Measurements from ENCODE around the gene CDK5RAP2.
"Not testable (repeated sequence)": the region's sequence is repeated elsewhere in the genome, so short reads cannot be mapped to it uniquely, and the experiment has no call there.

The CDK5RAP2 gene

DNA sequence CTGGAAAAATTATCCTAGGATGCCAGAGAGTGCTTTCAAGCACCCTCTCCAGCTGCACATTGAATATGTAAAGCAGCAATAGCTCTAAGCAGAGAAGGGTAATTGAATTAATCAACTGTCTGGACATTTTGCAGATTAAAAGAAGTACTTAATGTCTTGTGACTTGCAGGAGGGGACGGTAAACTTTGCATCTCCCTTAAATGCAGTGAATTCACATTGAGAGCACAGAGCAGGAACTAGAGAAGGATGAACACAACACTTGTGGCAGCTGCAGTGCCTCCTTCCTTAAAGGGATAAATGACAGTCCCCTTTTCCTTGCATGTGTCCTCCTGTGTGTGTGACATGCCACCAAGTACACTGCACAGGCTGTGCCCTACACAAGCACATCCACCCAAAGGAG is 7.4 kb upstream of the CDK5RAP2 start:
- DNase-seq: no peak

DNA sequence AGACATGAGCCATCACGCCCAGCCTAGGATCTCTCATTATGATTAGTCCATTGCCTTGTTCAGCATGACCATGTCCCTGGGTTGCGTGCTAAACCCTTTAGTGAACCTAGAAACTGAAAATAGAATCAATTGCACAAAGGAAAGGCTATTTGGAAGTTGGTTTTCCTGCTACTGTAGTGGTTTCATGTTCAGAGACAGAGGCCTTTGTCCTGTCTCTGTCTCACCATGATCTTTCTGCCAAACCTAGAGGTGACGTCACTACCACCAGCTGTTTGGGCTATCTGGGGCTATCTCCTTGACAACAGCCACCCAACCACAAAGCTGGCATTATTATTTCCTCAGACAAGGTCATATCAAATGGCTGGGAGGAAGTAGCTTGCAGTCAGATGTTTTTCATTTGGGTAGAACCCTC is 4.0 kb upstream of the CDK5RAP2 start:
- peak; percentile 81 for DNase-seq

DNA sequence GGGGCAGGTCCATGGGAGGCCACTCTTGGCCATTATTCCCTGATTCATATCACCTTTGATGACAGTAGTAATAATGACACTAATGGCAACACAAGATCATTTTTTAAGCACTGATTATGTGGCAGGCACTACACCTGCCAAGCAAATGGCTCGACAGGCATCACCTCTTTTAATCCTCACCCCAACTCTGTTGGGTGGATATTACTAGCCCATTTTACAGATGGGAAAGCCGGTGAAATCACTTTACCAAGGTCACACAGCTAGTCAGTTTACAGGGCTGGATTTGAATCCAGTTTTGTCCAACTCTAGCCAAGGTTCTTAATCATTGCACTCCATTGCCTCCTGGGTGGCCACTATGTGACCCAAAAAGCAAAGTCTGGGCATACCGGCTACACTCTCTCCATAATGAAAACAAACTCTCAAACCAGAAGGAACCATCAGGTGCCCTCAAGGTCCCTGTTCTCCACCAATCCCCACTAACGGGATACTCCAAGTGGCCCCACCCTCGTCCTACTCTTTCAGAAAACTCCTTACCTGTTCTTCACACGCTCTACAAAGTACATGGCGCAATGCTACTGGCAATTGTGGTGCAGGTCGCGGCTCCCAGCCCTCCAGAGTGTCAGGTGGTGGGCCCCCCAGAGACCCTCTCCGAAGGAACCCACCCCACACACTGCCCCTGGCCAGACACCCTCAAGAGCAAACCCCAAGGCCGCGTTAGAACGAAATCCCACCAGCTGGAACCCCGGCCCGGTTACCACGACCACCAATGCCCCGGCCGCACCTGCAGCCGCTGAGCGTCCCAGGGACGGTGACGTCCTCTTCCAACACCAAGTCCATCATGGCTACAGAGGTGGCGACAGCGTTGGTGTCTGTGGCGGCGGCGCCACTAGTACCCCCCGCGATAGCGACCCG is 572 bp downstream of the CDK5RAP2 start:
- no peak for DNase-seq

DNA sequence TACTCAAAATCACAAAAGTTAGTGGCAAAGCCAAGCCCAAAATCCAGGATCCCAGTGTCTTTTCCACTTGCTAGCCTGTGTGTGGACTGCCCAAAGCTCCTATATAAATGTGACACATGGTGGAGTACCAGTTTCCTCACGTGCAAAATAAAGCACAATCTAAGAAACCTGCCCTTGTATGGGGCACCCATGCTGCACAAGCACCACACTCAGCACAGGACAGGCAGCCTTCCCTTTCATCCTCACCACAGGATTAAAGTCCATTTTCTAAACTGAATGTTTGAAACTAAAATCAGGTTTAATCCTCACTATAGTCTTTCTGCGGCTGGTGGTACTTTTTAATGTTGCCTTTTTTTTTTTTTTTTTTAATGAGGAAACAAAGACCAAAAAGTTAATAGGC is 5.5 kb downstream of the CDK5RAP2 start:
- no peak for DNase-seq

DNA sequence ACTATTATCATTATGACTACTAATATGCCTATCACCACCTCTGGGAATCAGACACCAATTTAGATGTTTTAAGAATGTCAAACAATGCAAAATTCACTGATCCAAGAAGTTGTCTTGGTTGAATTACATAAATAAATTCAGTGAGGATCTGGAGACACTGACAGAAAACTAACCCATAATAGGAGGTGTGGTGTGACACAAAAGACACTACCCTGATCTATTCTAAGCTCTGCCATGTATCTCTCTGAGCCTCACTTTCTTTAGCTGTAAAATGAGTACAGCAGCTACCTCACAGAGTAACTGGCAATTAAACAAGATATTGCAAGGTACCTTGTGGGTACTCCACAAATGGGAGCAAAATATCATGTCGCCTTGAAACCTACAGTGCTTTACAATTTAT is 7.5 kb downstream of the CDK5RAP2 start:
- DNase-seq: no peak

DNA sequence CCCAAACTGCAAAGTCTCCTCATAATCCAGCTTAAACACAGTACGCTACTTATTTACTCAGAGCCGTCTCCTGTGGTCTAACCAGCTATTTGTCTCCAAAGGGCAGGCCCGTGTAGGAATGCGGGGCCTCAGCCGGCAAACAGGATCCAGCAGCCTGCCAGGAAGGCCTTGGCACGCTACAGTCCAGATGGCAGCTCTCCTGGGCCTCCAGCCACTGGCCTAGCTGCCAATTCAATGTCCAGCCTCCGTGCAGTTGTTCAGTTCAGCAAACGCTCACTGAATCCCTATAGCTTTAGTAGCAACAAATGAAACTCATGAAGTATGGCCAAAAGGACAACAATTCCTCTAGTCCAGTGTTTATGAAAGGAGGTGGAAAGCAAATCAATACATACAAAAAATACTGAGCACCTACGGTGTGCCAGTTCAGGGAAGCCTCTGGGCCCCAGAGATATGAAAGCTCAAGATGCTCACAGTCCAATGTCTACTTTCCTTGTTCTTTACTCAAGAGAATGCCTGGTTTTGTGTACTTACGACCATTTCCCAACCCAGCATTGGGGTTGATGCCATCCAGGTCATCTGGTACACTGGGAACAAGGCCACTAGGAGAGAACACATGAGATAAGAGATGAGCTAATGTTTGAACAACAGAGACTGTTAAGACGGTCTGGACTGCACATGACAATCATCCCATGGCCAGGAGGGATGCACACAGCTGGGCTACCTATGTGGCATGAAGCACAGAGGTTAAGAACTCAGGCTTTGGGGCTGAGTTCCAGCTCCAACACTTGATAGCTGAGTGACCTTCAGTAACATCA is 8.3 kb downstream of the CDK5RAP2 start:
- DNase-seq: peak; percentile 88

DNA sequence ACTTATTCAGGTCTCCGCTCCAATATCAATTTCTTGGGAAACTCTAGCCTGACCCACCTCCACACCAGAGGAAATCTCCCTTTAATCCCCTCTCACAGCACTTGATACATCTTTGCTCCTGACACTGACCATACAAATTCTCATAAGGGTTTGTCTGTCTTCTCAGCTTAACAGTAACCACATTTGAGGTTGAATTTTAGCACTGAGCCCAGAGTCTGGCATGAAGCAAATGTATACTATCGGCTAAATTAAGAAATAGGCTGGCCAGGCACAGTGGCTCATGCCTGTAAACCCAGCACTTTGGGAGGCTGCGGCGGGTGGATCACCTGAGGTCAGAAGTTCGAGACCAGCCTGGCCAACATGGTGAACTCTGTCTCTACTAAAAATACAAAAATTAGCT is 9.7 kb downstream of the CDK5RAP2 start:
- DNase-seq: no peak

DNA sequence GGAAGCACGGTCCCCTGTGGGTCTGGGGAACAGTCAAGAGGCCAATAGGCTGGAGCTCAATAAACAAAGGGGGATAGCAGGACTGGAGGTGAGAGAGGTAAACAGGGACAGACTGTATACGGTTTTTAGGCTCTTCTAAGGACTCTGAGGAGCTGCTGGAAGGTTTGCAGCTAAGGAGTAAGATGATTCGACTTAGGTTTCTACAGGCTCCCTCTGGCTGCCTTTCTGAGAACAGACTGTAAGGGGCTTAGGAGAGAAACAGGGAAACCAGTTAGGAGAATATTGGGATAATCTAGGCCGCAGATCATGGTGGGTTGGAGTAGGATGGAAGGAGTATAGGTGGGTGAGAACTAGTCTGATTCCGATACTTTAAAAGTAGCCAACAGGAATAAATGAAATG is 10.4 kb downstream of the CDK5RAP2 start:
- no peak for DNase-seq

DNA sequence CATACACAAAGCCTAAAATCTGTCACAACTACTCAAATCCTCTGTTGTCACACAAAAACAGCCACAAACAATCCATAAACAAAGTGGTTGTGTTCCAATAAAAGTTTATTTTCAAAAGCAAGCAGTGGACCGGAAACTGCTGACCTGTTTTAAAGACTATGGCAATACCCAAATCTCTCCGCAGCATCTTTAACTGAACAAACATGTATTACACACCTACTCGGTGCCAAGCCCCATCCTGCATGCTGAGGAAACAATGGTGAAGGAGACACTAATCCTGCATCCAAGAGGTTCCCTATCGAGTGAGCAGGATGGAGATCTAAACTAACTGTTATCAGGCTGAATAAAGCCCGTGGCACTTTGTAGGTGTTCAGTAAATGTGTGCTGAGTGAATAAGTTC is 11.2 kb downstream of the CDK5RAP2 start:
- no peak for DNase-seq

DNA sequence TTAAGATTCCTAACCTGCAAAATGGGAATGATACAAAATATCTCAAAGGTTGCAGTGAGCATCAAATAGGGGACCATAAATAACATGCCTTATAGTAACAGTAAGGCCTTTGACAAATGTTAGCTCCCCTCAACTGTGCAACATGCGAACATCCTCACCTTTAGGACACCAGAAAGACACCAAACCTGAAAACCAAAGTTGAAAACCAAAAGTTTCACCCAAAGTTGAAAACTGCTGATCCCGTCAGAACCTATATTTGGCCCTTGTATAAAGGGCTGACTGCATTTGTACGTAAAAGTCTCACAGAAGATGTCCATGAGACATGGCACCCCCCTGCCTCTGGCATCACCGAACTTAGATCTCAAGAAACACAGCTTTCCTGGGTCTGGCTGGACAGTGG is 12.1 kb downstream of the CDK5RAP2 start:
- DNase-seq: no peak

DNA sequence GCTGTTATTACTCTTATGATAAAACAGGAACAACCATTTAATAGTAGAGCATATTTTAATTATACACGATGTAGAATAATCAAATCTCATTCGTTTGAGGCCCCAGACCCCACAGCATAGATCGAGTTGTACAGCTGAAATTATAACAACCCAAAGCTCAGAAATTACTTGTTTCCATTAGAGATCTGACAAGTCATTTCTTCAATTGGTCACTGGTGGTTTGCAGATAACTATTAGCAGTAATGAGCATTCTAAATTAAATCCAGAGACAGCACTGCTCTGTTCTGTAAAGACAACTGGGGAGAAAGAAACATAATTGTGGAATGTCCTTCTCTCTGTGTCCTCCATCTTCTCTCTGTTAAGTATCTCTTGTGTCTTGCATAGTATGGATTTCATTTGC is 12.9 kb downstream of the CDK5RAP2 start:
- no peak for DNase-seq

DNA sequence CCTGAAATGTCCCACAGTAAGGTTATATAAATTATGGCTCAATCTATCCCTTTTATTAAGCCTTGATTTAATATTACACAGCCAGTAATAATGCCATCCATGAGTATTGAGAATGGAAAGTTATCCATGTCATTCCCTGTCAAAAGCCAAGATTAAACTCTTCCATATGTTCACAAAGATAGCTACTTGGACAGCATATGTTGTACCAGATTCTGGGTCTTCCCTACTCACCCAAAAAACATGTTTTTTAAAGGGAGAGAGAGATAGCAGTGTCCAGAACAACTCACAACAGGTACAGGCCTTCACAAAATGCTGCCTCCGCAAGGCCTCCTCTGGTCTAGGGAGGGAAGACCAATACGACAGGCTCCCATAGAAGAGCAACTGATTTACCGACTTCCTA is 15.4 kb downstream of the CDK5RAP2 start:
- no peak for DNase-seq

DNA sequence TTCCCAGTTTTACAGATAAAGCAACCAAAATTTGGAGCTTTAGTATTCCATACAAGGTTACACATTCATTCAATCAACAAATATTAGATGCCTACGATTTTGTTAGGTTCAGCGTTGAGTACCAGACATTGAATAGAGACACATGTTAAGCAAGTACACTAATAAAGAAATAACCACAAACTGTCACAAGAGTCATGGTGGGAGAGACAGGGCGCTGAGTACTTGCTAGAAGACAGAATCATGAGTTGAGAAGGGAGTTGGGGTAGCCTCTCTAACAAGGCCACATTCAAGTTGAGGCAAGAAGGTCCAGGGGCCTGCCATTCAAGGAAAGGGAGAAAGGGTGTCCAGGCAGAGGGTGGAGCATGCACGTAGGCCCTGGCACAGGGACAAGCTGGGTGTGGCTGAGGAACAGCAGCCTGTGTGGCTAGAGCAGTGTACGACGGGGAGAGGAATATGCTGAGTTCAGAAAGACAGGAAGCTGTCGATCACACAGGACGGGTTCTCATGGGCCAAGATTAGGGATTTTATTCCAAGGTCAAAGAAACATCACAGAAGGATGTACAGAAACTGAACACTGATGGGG is 17.0 kb downstream of the CDK5RAP2 start:
- no peak for DNase-seq

DNA sequence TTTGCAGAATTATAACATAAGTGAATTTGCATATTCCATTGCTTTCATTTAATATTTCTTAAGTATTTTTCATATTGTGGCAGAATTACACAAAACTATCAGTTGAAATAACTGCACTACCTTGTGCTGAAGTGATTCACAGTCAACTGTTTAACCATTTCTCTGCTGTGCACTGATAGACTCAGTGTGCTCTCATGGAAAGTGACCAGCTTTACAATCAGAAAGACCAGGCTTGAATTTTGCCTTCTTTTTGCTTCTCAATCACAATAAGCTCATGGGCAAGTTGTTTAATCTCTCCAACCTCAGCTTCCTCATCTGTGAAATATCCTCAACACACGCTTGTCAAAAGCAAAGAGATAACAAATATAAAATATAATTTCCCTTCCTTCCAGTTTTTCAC is 18.3 kb downstream of the CDK5RAP2 start:
- no peak for DNase-seq

DNA sequence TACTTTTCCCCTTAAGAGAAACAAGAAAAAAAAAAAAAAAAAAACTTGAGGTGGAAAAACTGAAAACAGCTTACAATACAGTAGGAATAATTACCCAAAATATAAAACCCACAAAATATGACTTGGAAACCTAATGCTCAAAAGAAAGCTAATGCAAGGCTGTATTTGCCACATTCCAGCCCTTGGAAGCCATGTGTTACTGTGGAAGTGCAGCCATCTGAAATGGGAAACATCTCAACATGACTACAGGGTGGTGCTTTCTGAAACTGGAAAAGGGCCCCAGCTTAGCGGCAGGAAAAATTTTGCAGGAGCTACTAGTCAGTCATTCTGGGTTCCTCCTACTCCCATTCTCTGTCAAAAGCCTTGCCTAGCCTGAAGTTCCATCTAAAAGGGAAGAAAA is 20.4 kb downstream of the CDK5RAP2 start:
- no peak for DNase-seq

DNA sequence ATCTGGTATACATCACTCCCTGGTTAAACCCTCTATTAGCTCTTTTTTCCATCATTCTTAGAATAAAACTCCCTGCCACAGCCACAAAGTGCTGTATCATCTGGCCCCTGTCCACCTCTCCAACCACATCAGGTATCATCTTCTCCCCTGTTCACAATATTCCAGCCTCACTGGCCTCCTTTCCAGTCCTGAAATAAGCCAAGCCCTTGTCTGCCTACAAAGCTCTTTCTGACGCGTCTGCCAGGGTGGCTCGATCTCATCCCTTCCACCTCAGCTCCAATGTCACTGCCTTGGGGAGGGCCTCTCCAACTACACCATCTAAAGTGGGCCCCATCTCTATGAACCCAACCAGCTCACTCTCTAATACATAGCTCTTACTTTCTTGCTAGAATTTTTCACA is 21.5 kb downstream of the CDK5RAP2 start:
- DNase-seq: no peak

DNA sequence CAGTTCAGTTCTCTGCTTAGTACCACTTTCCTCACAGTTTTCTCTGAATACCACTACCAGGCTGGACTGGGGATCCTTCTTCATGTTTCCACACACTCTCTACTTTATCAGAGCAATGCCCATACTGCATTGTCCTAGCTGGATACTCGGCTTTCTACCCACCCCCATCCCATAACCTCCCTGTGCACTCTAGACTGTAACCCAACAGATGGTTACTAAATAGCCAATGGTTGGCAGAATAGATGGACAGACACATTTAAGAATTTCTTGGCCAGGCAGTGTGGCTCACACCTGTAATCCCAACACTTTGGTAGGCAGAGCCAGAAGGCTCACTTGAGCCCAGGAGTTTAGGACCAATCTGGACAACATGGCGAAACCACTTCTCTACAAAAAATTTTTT is 22.8 kb downstream of the CDK5RAP2 start:
- DNase-seq: no peak

DNA sequence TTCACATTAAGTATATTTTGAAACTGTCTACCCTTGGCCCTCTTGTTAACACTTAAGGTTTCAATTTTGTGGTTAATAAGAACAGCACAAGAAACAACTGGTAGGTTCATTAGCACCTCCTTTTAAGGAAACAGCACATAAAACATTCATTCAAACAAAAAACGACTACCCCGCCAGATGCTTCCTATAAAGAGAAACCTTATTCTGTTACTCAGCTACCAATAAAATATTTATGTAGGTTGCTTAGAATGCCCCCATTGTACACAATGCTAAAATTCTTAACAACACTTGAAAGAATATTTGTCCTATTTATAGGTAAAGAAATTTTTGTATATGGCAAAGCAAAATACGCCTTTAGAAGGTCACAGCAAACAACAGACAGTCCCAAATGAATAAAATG is 23.2 kb downstream of the CDK5RAP2 start:
- DNase-seq: no peak

DNA sequence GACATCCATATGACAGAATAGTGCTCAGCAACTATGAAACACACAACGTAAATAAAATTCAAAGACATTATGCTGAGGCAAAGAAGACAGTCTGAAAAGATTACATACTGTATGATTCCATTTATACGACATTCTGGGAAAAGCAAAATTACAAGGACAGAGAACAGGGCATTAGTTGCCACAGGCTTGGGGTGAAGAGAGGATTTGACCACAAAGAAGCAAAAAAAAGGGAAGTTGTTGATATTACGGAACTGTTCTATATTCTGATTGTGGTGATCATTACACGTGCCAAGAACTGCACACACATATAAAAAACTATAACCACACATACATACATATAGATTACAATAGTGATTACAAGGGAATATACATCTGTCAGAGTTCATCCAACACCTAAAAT is 24.1 kb downstream of the CDK5RAP2 start:
- DNase-seq: no peak

DNA sequence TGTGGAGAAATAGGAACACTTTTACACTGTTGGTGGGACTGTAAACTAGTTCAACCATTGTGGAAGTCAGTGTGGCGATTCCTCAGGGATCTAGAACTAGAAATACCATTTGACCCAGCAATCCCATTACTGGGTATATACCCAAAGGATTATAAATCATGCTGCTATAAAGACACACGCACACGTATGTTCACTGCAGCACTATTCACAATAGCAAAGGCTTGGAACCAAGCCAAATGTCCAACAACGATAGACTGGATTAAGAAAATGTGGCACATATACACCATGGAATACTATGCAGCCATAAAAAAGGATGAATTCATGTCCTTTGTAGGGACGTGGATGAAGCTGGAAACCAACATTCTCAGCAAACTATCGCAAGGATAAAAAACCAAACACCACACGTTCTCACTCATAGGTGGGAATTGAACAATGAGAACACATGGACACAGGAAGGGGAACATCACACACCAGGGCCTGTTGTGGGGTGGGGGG is 27.7 kb downstream of the CDK5RAP2 start:
- not testable (repeated sequence) for DNase-seq

DNA sequence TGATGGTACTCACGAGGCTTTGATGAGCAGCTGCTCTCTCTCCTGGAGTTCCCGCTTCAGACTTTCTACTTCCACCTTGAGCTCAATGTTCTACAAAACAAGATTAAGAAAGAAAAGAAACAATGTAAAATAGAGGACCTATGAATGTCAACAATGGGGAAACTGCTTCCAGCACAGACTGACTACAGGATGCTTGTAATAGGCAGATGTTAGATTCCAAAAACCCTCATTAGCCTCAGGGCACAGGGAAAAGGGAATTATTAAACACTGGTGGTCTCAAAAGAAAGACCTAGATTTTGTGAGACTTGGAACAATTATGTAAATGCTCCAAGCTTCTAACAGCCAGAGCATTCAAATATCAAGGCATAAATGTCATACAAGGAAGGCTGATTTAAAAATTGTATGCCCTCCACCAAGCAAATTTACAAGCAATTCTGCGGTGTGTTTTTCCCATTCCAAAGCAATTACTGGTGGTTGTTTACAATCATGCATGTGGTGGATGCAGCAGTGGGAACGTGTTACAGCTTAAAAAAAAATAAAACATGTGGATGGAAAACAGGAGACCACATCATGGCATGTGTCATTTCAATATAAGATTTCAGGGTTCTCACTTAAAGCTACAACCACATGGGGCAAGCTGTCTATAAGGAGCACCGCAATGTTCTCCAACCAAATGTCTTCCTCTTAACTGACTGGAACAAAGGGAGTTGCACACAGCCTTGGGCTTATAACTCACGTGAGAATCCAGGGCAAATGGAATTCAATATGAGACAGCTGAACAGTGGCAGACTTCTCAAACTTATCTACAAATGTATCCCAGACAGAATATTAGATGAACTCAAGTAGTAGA is 34.0 kb downstream of the CDK5RAP2 start:
- DNase-seq: no peak

DNA sequence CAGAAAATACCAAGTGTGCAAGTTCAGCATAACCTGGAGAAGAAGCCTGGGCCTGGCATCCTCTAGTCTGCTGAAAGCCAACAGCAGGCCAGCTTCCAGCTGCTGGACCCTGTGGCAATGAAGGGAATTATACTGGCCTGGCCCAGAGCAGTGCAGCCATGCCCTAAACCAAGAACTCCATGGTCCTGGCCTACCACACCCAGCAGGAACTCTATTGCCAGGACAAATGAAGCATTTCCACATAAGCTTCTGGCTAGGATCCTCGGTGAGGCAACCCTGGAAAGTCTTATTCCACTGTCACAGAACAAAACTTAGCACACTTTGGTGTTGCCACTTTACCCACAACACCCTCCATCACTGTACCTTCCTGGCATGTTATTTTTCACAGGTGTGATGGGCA is 35.5 kb downstream of the CDK5RAP2 start:
- no peak for DNase-seq

Data from femur (tissue), 1 donor.